GM10266 (cell line): ENCODE measurements around the gene HINT1.

Source experiments
- DNase-seq: peaks from one replicate; pipeline ENCODE4 v3.0.0; 2012; ENCODE audit errors: extremely low spot score
- CTCF ChIP-seq: IDR thresholded peaks from 2 replicates; pipeline ENCODE4 v1.5.1; 2012; ENCODE audit warnings: mild to moderate bottlenecking, low read depth; ENCODE audit not compliant: control insufficient read depth, insufficient read depth; ENCODE audit errors: missing control alignments

Gene HINT1

GRCh38 chr5:131171276-131171810 lies 6.3 kb upstream of the HINT1 start:
- DNase-seq: no peak
- no peak for TF ChIP-seq CTCF

GRCh38 chr5:131170540-131171275 lies 5.7 kb upstream of the HINT1 start, which contains the start of gene LYRM7:
LYRM7 (plus strand) TSS chr5:131170944; CDS start chr5:131171021, 77 bp downstream.
- peak; percentile 89 for DNase-seq
- no peak for TF ChIP-seq CTCF

- no peak for DNase-seq
- TF ChIP-seq CTCF: no peak
These were observed 4.9 kb upstream of the HINT1 start for GRCh38 chr5:131169810-131170539.

GRCh38 chr5:131167615-131168014 lies 2.6 kb upstream of the HINT1 start:
- no peak for TF ChIP-seq CTCF
- no peak for DNase-seq

- DNase-seq: peak; percentile 74
- peak; percentile 47 for TF ChIP-seq CTCF
These were observed 601 bp downstream of the HINT1 start for GRCh38 chr5:131164191-131165118.

- no peak for DNase-seq
- no peak for TF ChIP-seq CTCF
These were observed 1.6 kb downstream of the HINT1 start for GRCh38 chr5:131163276-131164119.
